Keratinocyte (primary cell): ENCODE measurements around the gene PHLPP1.

Experiments used
- CTCF ChIP-seq, 3 experiments: IDR thresholded peaks in 1 of 3; conservative IDR thresholded peaks in 1 of 3; optimal IDR thresholded peaks in 1 of 3; 2 replicates in 2 of 3; 3 replicates in 1 of 3; pipeline versions ENCODE3 to v1.5.1; 2011; ENCODE audit warnings: low read length in 3 of 3, mild to moderate bottlenecking in 3 of 3, moderate library complexity in 2 of 3, control low read depth in 1 of 3, inconsistent platforms in 1 of 3; ENCODE audit not compliant: insufficient read depth in 2 of 3; ENCODE audit errors: extremely low read depth in 1 of 3
- EZH2 ChIP-seq: IDR thresholded peaks from one replicate; pipeline ENCODE4 v1.6.1; 2012; ENCODE audit warnings: inconsistent platforms, mild to moderate bottlenecking, low read length, moderate library complexity

- TF ChIP-seq EZH2 (no peak), CTCF (optimal IDR thresholded peaks at IDR 0.05 in 1 of 3, IDR thresholded peaks at IDR 0.05 in 1 of 3, conservative IDR thresholded peaks at IDR 0.05 in 1 of 3; ENCODE audit: extremely low read depth in 1 of 3, insufficient read depth in 2 of 3, low read length in 3 of 3) (no peak)
Observed at GRCh38 chr18:62974928-62975675, 259.8 kb downstream of the PHLPP1 start.
